Thoracic aorta (tissue), 2 donors: ENCODE data around the gene PLA2G4B. TPM values are rescaled to one million over a fixed set of nuclear protein-coding genes. Genes with fewer than 3 reads are reported as not detected.

ENCODE experiments used
- ATAC-seq: fragments of 150-250 bp; one replicate; pipeline ENCODE4 v1.8.0; 2017; ENCODE audit warnings: low read depth; ENCODE audit not compliant: insufficient number of reproducible peaks, low FRiP score
- DNase-seq: peaks from one replicate; pipeline ENCODE4 v3.0.0-alpha.2; 2020; ENCODE audit warnings: low spot score
- H3K27ac ChIP-seq, 2 donors: fragments of 200-600 bp; sonication (generic); 1 replicate in 1 of 2; 2 replicates in 1 of 2; pipeline ENCODE4 v1.5.1; 2016; ENCODE audit warnings: mild to moderate bottlenecking in 2 of 2, moderate library complexity in 2 of 2
- H3K27me3 ChIP-seq: fragments of 200-600 bp; sonication (generic); replicated peaks from 2 replicates; pipeline ENCODE4 v1.6.0; 2016; ENCODE audit warnings: mild to moderate bottlenecking; ENCODE audit not compliant: insufficient read depth
- H3K36me3 ChIP-seq: fragments of 200-600 bp; sonication (generic); one replicate; pipeline ENCODE4 v1.5.1; 2016
- H3K4me1 ChIP-seq, 2 donors: fragments of 200-600 bp; sonication (generic); 1 replicate in 1 of 2; 2 replicates in 1 of 2; pipeline versions ENCODE4 v1.5.1 to v1.6.0; 2016; ENCODE audit warnings: low read depth in 2 of 2, mild to moderate bottlenecking in 1 of 2; ENCODE audit not compliant: control insufficient read depth in 1 of 2
- H3K4me3 ChIP-seq: fragments of 200-600 bp; sonication (generic); 2 replicates; pipeline ENCODE4 v1.5.1; 2016; ENCODE audit warnings: mild to moderate bottlenecking
- H3K9me3 ChIP-seq: fragments of 200-600 bp; sonication (generic); 2 replicates; pipeline ENCODE4 v1.5.1; 2016
- CTCF ChIP-seq: fragments of 200-600 bp; sonication (generic); IDR thresholded peaks from one replicate; pipeline ENCODE4 v1.5.1; 2019; ENCODE audit warnings: antibody characterized with exemption
- total RNA-seq, 2 donors: library from RNA; depleted of rRNA; stranded (reverse); fragments of >200 nt; gene quantifications; one replicate each; pipeline versions ENCODE4 v1.1.0 to v1.2.3, GENCODE V29; 2016

Gene PLA2G4B
- total RNA-seq, 2 donors from 2014 or later: 1.9 to 4.0 TPM

GRCh38 chr15:41811432-41812195 is 27.0 kb upstream of the PLA2G4B start:
- DNase-seq (peak; percentile 45), ATAC-seq (peak; percentile 78)
- peak; percentile 89 for TF ChIP-seq CTCF
- Histone ChIP-seq H3K27me3 (no peaks in the 10 kb centered on the region), H3K4me1 (no peaks in the 10 kb centered on the region), H3K36me3 (peaks cover 29% of the 10 kb centered on the region), H3K27ac (no peak overlapping the region), H3K4me3 (no peak overlapping the region), H3K9me3 (no peaks in the 10 kb centered on the region)

GRCh38 chr15:41812820-41813375 is 25.7 kb upstream of the PLA2G4B start:
- Histone ChIP-seq H3K4me1 (no peaks in the 10 kb centered on the region), H3K36me3 (peaks cover 41% of the 10 kb centered on the region), H3K27ac (no peak overlapping the region), H3K4me3 (no peak overlapping the region), H3K9me3 (no peaks in the 10 kb centered on the region), H3K27me3 (no peaks in the 10 kb centered on the region)
- DNase-seq: no peak
- TF ChIP-seq CTCF: no peak
- ATAC-seq: no peak

GRCh38 chr15:41813426-41813825 is 25.2 kb upstream of the PLA2G4B start:
- no peaks in the 10 kb centered on the region for H3K9me3 ChIP-seq
- peaks cover 46% of the 10 kb centered on the region for H3K36me3 ChIP-seq
- DNase-seq (no peak), ATAC-seq (no peak)
- no peaks in the 10 kb centered on the region for H3K27me3 ChIP-seq
- H3K4me3 ChIP-seq: no peak overlapping the region
- TF ChIP-seq CTCF: no peak
- H3K4me1 ChIP-seq: no peaks in the 10 kb centered on the region
- no peak overlapping the region for H3K27ac ChIP-seq

GRCh38 chr15:41814534-41814933 is 24.1 kb upstream of the PLA2G4B start:
- ATAC-seq (no peak), DNase-seq (no peak)
- H3K27ac ChIP-seq: no peak overlapping the region
- H3K27me3 ChIP-seq: no peaks in the 10 kb centered on the region
- TF ChIP-seq CTCF: no peak
- H3K9me3 ChIP-seq: no peaks in the 10 kb centered on the region
- H3K36me3 ChIP-seq: peaks cover 55% of the 10 kb centered on the region
- no peaks in the 10 kb centered on the region for H3K4me1 ChIP-seq
- no peak overlapping the region for H3K4me3 ChIP-seq

- no peaks in the 10 kb centered on the region for H3K4me1 ChIP-seq
- H3K4me3 ChIP-seq: no peak overlapping the region
- no peak overlapping the region for H3K27ac ChIP-seq
- H3K27me3 ChIP-seq: no peaks in the 10 kb centered on the region
- peaks cover 69% of the 10 kb centered on the region for H3K36me3 ChIP-seq
- ATAC-seq (no peak), DNase-seq (no peak)
- H3K9me3 ChIP-seq: no peaks in the 10 kb centered on the region
- no peak for TF ChIP-seq CTCF
These were observed 21.9 kb upstream of the PLA2G4B start for GRCh38 chr15:41816788-41817187.
